ENCODE measurements around the gene LRBA.

DNA sequence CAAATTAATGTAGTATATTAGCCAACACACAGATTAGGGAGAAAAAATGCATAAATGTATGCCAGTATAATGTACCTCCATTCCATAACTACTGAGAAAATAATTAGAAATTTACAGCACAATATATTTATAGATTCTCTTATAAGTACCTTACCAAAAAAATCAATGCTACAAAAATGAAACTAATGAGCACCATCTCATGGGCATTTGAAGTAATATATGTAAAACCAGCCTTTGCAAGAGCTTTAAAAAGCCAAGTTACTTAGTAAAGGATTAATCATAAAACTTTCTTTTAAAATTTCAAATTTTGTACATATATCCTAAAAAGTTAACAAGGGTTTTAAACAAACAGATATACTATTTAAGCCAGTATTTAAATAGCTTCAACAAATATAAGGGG is 43.2 kb downstream of the LRBA start:
- TF ChIP-seq, protein P1, sequence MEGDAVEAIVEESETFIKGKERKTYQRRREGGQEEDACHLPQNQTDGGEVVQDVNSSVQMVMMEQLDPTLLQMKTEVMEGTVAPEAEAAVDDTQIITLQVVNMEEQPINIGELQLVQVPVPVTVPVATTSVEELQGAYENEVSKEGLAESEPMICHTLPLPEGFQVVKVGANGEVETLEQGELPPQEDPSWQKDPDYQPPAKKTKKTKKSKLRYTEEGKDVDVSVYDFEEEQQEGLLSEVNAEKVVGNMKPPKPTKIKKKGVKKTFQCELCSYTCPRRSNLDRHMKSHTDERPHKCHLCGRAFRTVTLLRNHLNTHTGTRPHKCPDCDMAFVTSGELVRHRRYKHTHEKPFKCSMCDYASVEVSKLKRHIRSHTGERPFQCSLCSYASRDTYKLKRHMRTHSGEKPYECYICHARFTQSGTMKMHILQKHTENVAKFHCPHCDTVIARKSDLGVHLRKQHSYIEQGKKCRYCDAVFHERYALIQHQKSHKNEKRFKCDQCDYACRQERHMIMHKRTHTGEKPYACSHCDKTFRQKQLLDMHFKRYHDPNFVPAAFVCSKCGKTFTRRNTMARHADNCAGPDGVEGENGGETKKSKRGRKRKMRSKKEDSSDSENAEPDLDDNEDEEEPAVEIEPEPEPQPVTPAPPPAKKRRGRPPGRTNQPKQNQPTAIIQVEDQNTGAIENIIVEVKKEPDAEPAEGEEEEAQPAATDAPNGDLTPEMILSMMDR (IDR thresholded peaks at IDR 0.05), result no peak
- TF ChIP-seq POLR2A (IDR thresholded peaks at IDR 0.05), result no peak

Measured in testis (tissue), 2 donors.